Activated CD8-positive, alpha-beta memory T cell treated with anti-CD3 and anti-CD28 coated beads for 36 hours (primary cell): ENCODE results near the gene SNAPC4. TPM values are rescaled to one million over a fixed set of nuclear protein-coding genes. Genes with fewer than 3 reads are reported as not detected.

Experiments used
- CTCF ChIA-PET: fragments of 350-600 bp; sonication (Branson Sonifier 250); formaldehyde crosslinking; loops from one replicate; lab custom pipeline; 2021; ENCODE audit warnings: antibody characterized with exemption; lab: Charles Lee
- POLR2A ChIA-PET: fragments of 350-600 bp; sonication (Branson Sonifier 250); formaldehyde crosslinking; loops from one replicate; lab custom pipeline; 2021; ENCODE audit warnings: antibody characterized with exemption; lab: Charles Lee
- total RNA-seq, 2 experiments: library from RNA; stranded (reverse); gene quantifications; one replicate each; pipeline ENCODE4 v1.2.3, GENCODE V29; 2021

SNAPC4 gene, protein sequence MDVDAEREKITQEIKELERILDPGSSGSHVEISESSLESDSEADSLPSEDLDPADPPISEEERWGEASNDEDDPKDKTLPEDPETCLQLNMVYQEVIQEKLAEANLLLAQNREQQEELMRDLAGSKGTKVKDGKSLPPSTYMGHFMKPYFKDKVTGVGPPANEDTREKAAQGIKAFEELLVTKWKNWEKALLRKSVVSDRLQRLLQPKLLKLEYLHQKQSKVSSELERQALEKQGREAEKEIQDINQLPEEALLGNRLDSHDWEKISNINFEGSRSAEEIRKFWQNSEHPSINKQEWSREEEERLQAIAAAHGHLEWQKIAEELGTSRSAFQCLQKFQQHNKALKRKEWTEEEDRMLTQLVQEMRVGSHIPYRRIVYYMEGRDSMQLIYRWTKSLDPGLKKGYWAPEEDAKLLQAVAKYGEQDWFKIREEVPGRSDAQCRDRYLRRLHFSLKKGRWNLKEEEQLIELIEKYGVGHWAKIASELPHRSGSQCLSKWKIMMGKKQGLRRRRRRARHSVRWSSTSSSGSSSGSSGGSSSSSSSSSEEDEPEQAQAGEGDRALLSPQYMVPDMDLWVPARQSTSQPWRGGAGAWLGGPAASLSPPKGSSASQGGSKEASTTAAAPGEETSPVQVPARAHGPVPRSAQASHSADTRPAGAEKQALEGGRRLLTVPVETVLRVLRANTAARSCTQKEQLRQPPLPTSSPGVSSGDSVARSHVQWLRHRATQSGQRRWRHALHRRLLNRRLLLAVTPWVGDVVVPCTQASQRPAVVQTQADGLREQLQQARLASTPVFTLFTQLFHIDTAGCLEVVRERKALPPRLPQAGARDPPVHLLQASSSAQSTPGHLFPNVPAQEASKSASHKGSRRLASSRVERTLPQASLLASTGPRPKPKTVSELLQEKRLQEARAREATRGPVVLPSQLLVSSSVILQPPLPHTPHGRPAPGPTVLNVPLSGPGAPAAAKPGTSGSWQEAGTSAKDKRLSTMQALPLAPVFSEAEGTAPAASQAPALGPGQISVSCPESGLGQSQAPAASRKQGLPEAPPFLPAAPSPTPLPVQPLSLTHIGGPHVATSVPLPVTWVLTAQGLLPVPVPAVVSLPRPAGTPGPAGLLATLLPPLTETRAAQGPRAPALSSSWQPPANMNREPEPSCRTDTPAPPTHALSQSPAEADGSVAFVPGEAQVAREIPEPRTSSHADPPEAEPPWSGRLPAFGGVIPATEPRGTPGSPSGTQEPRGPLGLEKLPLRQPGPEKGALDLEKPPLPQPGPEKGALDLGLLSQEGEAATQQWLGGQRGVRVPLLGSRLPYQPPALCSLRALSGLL (N-terminal part only)
- total RNA-seq: 10 to 100 TPM; 23.4 to 24.5 TPM

DNA sequence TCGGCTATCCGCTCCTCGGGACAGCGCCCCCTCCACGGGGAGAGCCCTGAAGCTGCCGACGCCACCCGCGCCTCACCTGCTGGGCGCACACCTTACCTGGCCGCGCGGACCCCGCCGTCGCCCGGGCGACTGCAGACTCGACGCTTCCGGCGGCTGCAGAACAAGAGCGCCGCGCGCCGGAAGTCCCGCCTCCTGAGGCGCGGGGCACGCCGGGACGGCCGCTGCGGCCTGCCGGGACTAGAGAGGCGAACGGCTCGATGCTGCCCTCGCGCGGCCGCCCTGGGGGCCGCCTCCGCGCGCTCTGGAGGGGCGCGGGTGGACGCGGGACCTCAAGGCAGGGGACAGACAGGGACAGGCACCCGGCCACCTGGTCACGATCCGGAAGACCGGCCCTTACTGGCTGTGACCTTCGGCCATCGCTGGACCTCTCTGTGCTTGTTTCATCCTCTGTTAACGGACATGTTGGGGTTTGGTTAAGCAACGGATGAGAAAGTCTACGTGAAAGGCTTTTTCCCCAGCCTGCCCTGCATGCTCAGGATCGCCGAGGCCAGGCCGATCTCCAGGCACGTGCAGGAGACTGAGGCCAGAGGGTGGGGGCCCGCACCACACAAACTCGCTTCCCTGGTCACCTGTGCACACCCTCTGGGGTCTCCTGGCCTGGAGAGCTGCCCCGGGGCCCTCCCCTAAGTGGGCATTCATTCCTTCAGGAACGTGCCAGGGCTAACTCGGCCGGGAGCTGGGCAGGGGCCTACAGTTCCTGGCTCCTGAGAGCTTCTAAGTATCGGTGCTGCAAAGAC, at the start of gene SNAPC4:
Gene SNAPC4 (minus strand): TSS at position 133 of the 797 bp plus-strand sequence. CDS start 1,742 bp downstream, outside the sequence.
- CTCF ChIA-PET: interaction anchor here (0.7 to 4.0 kb wide), 5 partner anchors 8 to 37 kb away, joined by 3 to 24 read pairs (median 5); partner anchors contain the start of genes DNLZ, ENTR1 and PMPCA
- POLR2A ChIA-PET: interaction anchor here (1.2 to 1.3 kb wide), 2 partner anchors 9 to 37 kb away, joined by 5 to 11 read pairs; partner anchors contain the start of genes DNLZ, ENTR1 and PMPCA

DNA sequence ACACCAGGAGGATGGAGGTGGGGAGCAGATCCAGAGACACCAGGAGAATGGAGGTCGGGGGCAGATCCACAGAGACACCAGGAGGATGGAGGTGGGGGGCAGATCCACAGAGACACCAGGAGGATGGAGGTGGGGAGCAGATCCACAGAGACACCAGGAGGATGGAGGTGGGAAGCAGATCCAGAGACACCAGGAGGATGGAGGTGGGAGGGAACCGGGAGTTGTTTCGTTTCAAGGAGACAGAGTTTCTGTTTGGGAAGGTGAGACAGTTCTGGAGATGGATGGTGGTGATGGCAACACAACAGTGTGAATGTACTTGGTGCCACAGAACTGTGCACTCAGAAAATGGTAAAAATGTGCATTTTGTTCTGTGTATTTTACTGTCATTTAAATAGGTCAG, 48.7 kb upstream of the SNAPC4 start:
- POLR2A ChIA-PET: no interaction called here
- CTCF ChIA-PET: no interaction called here

DNA sequence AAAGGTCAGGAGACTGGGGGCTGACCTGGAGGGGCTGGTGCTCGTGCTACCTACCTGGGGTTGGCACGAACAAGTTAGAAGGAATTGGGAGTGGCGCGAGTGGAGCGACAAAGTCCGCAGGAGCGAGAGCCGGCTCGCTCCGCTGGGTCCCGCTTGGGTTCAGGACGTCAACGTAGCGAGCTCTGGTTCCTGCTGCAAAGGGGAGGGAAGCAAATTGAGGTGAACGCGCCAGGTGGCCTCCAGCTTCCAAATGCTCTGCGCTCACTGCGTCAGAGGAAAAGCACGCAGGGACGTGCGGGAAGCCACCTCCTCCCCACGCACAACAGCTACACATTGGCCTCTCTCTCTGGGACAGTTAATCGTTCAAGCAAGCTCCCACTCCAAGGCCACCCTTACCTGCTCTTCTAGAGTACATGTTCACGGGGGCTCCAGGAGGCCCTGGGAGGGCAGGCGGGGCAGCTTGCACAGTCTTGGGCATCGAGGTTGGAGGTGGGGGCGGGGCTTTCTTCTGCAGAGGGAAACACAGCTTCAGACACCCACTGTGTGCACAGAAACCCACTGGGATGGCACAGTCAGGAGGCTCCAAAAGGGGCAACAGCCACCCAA, 47.3 kb upstream of the SNAPC4 start:
- POLR2A ChIA-PET: no interaction called here
- CTCF ChIA-PET: no interaction called here

DNA sequence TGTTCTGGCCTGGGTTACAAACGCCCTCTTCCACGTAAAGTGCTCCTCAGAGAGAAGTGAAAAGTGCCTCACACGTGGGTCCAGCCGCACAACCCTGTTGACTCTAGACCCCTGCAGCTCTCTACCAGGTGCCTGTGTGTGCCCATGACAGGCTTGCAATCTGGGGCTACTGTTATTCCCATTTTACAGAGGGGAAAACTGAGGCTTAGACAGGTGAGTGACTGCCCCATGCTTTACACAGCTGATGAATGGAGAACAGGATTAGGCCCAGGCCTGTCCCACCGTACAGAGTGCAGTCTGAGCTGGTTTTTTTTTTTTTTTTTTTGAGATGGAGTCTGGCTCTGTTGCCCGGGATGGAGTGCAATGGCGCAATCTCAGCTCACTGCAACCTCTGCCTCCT, 45.8 kb upstream of the SNAPC4 start:
- ChIA-PET POLR2A (interaction anchor here (0.7 kb wide), 1 partner anchor 625 kb away, joined by 3 read pairs; the partner anchor contains the start of gene SAPCD2), CTCF (interaction anchor here (0.6 kb wide), 1 partner anchor 43 kb away, joined by 3 read pairs; no protein-coding TSS in a partner anchor)

DNA sequence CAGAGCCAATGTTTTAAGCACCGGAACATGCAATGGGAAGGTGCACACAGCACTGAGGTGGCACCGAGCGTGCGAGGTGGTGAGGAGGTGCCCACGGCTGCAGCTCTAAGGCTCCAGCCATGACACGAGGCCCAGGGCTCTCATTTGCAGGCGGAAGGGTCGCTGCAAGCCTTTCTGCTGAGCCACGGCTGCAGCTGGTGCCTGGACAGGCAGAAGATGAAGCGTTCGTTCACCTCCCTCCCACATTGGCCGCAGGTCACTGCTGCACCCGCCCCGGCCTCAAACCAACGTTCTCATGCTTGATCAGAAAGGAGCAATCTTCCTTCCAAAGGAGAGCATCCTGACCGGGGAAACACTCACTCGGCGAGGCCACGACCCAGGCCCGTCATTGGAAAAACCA, 44.1 kb upstream of the SNAPC4 start:
- ChIA-PET CTCF (no interaction called here), POLR2A (interaction anchor here (0.7 kb wide), 1 partner anchor 25 kb away, joined by 3 read pairs; no protein-coding TSS in a partner anchor)

DNA sequence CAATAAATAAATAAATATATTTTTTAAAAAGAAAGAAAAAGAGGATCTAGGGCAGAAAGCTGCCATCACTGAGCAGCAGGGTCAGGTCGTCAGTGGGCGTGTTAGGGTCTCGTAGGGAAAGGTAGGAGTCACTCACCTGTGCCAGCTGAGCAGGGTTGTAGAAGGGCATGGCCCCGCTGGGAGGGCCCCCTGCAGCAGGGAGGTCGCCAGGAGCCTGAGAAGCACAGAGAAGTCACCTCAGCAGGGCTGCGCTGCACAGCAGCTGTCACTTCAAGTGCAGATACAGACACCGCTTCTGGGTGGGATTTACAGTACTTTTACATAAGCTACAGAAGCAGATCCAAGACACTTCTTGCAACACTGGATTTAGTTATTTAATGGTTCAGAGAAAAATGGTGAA, 43.7 kb upstream of the SNAPC4 start:
- ChIA-PET CTCF (no interaction called here), POLR2A (interaction anchor here (0.7 kb wide), 1 partner anchor 25 kb away, joined by 3 read pairs; no protein-coding TSS in a partner anchor)

DNA sequence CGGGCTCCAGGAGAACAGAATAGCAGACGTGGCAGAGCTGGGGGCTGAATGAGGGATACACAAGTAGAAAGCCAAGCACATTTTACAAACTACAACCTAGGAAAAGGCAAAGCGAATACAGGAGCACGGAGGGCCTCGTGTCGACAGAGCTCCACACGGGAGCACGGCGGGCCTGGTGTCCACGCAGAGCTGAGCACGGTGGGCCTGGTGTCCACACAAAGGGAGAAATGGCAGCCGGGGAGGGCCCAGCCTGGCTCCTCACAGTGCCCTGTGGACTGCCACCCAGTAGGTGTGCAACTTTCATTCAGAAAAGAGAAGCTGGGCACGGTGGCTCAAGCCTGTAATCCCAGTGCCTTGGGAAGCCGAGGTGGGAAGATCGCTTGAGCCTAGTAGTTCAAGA, 43.1 kb upstream of the SNAPC4 start:
- ChIA-PET CTCF (no interaction called here), POLR2A (no interaction called here)

DNA sequence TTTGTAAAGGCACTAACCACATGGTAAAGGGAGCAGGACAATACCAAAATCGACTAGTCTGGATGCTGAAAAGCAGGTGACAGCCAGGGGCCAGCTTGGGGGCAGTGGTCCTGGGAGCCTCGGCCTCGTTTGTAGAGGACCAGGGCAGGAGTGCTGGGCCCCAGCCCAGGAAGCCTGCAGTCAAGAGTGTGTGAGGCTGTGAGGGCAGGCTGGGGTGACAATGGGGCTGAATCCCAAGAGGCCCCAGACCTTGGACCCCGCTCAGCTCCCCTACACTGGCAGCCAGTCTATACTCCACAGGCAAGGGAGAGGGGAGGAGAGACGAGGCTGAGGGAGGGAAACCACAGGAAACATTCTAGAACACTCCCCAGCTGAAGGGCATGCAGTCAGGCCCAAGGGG, 42.3 kb upstream of the SNAPC4 start:
- CTCF ChIA-PET: no interaction called here
- POLR2A ChIA-PET: no interaction called here

DNA sequence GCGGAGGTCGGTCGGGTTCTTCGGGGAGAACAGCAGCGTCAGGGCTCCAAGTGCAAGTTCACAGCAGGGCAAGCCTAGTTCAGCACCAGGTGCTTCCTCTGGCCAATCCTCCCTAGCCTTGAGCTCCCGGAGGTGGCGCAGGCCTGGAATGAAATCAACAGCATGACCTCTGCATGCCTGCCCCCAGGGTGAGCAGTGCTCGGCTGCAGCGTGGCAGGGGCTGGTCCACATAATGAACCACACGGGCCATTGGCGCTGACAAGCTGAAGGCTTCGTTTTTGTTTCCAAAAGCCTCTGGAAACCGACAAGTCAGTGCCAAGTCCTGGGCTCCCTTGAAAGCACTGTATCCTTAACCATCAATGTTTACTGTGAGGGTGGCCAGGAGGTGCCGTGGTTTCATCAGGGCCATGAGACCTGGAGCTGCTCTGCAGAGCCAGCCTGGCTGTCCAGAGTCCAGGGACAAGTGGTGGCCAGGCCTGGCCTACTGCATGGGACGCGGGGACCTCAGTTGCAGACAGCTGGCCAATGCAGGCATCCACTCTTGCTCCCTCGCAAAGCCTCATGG, 41.8 kb upstream of the SNAPC4 start:
- POLR2A ChIA-PET: no interaction called here
- CTCF ChIA-PET: interaction anchor here (1.6 kb wide), 1 partner anchor 43 kb away, joined by 3 read pairs; no protein-coding TSS in a partner anchor

DNA sequence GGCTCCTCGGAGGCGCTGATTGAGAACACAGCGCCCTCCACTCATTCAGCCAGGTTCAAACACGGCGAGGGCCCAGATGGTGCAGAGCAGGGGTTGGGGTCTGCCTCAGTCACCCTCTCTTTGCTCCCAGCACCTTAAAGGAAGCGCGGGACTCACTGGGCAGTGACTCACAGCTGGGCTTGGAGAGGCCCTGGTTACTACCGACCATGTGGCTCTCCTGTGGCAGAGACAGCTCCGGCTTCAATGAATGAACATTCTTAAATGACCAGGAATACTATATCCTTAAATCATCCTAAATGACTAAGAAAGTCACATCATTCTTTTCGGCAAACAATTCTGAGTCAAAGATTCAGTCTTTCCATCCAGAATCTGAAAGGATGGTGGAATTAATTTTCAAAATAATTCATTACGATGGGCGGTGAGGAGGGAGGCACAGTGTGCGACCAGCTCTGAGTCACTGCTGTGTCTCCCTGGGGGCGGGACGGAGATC, 41.3 kb upstream of the SNAPC4 start:
- ChIA-PET CTCF (interaction anchor here (1.6 kb wide), 1 partner anchor 44 kb away, joined by 3 read pairs; no protein-coding TSS in a partner anchor), POLR2A (no interaction called here)

DNA sequence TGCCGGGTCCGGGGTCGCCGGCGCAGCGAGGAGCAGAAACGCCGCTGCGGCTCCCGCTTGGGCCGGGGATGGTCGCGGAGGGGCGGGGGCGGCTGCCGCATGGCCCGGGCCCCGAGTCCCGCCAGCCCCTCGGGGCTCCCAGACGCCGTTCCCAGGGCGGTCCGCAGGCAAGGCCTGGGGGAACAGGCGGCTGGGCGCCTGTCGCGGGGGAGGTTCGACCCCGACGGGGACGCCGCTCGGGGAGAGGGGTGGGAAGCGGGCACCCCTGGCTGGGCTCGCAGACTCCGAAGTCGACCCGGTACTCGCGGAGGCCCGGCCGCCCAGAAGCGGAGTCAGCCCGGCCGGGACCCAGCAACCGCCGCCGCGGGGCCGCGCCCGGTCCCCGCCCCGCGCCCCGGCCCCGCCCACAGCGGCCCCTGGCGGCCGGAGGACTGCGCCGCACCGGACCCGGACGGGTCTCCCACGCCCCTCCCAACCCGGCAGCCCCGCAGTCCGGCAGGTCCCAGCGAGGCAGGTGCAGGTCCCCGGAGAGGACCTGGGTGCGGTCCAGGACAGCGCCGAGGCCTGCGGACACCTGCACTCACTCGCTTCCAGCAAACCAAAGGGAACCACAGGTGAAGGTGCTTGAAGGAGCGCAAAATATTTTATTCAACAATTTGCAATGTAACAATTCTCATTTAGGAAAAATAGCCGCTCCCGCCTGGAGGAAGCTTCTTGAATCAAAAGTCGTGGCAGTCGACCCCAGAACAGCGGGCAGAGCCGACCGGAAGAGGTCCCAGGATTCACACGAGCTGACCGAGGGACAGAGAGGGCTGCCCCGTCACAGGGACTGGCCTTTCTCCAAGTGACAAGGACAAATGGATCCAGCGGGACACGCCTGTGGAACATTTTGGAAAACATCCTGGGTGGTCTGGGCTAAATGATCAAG, 39.8 kb upstream of the SNAPC4 start, which contains the start of gene INPP5E:
Gene INPP5E (minus strand): TSS at position 365 of the 928 bp plus-strand sequence. CDS start 426 bp downstream, outside the sequence.
- POLR2A ChIA-PET: interaction anchor here (0.7 to 1.3 kb wide), 2 partner anchors 15 to 172 kb away, joined by 5 read pairs; no protein-coding TSS in a partner anchor
- CTCF ChIA-PET: interaction anchor here (1.5 to 1.6 kb wide), 2 partner anchors 28 to 45 kb away, joined by 3 to 4 read pairs; no protein-coding TSS in a partner anchor

DNA sequence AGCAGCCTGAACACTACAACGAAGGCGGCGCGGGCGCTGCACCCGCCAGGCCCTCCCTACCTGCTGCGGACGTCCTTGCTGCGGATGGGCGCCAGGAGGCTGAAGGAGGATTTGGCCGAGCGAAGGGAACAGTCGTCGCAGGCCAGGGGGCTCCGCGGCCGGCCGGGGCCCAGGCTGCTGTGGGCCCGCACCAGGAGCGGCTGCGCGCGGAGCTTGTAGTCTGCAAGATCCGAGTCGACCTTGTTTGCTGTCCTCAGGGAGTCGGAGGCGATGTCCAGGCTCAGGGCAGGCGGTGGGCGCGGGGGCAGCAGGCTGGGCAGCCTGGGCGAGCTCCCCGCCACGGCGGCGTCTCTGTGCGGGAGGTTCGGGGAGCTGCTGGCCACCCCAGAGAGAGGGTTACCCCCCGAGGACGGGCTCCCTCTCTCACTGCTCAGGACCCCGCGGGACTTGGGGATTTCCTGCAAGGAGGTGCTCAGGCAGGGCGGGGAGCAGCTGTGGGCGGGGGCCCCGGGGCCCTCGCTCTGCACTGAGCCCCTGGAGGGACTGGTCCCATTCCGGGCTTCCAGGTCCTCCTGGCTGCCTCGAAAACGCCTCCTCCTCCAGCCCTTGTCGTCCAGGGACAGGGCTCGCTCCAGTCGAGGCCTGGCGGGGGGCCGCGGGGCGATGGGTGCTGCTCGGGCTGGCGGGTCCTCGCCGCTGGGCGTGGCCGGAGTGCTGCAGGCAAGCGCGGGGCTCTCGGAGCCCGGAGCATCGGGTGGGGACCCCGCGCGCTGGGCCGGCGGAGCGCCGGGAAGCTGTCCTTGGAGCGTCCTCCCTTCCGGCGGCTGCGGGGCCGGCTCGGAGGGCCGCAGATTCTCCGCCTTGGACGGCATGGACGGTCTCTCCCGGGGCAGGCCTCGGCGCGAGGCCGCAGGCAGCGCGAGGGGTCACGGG, 38.8 kb upstream of the SNAPC4 start:
- ChIA-PET POLR2A (interaction anchor here (1.3 kb wide), 1 partner anchor 14 kb away, joined by 5 read pairs; no protein-coding TSS in a partner anchor), CTCF (interaction anchor here (1.3 to 1.5 kb wide), 2 partner anchors 27 to 76 kb away, joined by 3 to 4 read pairs; no protein-coding TSS in a partner anchor)

DNA sequence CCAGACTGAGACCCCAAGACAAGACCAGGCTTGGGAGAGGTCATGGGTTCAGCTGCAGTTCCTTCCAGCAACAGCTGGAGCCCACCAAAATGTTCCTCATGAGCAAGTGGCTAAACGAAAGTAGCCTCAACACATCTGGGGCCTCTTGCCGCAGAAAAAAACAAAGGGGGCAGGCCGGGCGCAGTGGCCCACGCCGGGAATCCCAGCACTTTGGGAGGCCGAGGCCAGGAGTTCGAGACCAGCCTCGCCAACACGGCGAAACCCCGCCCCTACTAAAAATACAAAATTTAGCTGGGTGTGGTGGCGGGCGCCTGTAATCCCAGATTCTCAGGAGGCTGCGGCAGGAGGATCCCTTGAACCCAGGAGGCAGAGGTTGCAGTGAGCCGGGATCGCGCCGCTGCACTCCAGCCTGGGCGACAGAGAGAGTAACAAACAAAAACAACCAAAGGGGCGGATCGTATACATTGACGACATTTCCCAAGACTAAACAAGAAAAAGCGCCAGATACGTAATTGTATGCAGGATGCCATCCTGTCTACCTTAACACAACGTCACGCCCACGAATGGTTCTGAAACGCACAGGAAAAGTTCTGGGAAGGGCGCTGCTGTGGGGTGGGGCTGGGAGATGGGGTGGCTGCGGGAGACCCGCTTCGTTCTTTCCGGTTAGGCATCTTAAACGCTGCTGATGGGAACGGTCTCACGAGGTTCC, 38.0 kb upstream of the SNAPC4 start:
- POLR2A ChIA-PET: interaction anchor here (1.3 kb wide), 1 partner anchor 13 kb away, joined by 5 read pairs; no protein-coding TSS in a partner anchor

DNA sequence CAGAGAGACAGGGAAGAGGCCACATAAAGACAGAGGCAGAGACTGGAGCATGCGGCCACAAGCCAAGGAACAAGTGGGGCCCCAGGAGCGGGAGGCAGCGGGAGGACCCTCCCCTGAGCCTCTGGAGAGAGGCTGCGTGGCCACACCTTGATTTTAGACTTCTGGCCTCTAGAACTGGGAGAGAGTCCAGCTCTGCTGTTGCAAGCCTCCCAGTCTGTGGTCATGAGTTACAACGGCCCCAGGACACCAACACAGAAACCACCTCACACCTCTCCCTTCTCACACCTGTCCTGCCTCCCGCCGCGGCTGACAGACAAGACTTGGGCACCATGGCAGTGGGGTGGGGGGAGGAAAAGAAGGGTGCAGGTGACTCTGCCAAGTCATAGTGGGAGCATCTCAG, 37.5 kb upstream of the SNAPC4 start:
- ChIA-PET POLR2A (no interaction called here), CTCF (interaction anchor here (1.3 kb wide), 1 partner anchor 75 kb away, joined by 3 read pairs; no protein-coding TSS in a partner anchor)

More for the DNA sequence above, 38.0 kb upstream of the SNAPC4 start:
- CTCF ChIA-PET: interaction anchor here (1.3 to 1.5 kb wide), 2 partner anchors 26 to 75 kb away, joined by 3 to 4 read pairs; no protein-coding TSS in a partner anchor
